ENCODE measurements around the gene RPL6.

The RPL6 gene

GRCh38 chr12:112380663-112381405, 28.6 kb downstream of the RPL6 start:
- DNase-seq (ENCODE audit: low read depth in 2 of 2), result no peak

GRCh38 chr12:112375105-112375504, 34.3 kb downstream of the RPL6 start:
- DNase-seq (ENCODE audit: low read depth in 2 of 2), result no peak

GRCh38 chr12:112374166-112374740, 35.2 kb downstream of the RPL6 start:
- no peak for DNase-seq (ENCODE audit: low read depth in 2 of 2)

- no peak for DNase-seq (ENCODE audit: low read depth in 2 of 2)
Observed at GRCh38 chr12:112370868-112371510, 38.4 kb downstream of the RPL6 start.

GRCh38 chr12:112370199-112370598, 39.2 kb downstream of the RPL6 start:
- no peak for DNase-seq (ENCODE audit: low read depth in 2 of 2)

- DNase-seq (ENCODE audit: low read depth in 2 of 2), result no peak
Observed at GRCh38 chr12:112368856-112369255, 40.5 kb downstream of the RPL6 start.

GRCh38 chr12:112367965-112368364, 41.4 kb downstream of the RPL6 start:
- no peak for DNase-seq (ENCODE audit: low read depth in 2 of 2)

- no peak for DNase-seq (ENCODE audit: low read depth in 2 of 2)
Observed at GRCh38 chr12:112362310-112362709, 47.1 kb downstream of the RPL6 start.

GRCh38 chr12:112361271-112361670, 48.1 kb downstream of the RPL6 start:
- no peak for DNase-seq (ENCODE audit: low read depth in 2 of 2)

GRCh38 chr12:112359290-112359689, 50.1 kb downstream of the RPL6 start:
- DNase-seq (ENCODE audit: low read depth in 2 of 2), result no peak

GRCh38 chr12:112357214-112357613, 52.2 kb downstream of the RPL6 start:
- no peak for DNase-seq (ENCODE audit: low read depth in 2 of 2)
